HEK293 (cell line): ENCODE data around the gene HS3ST3A1.

ENCODE experiments used
- CTCF ChIA-PET: fragments of 350-600 bp; formaldehyde crosslinking; extraction: SDS; loops from one replicate; lab custom pipeline; 2021; ENCODE audit warnings: antibody characterized with exemption; lab: Yijun Ruan, JAX
- POLR2A ChIA-PET: fragments of 300-600 bp; formaldehyde crosslinking; extraction: SDS; loops from one replicate; lab custom pipeline; 2020; ENCODE audit warnings: antibody characterized with exemption, inconsistent platforms; lab: Yijun Ruan, JAX
- H3K27ac ChIP-seq: fragments of 200-500 bp; sonication (Bioruptor generic); 2 replicates; pipeline ENCODE4 v1.5.1; 2014; ENCODE audit warnings: low read depth, low read length, control low read depth, inconsistent platforms; ENCODE audit errors: extremely low read depth
- H3K36me3 ChIP-seq, 2 experiments: fragments of 200-500 bp in 1 of 2; sonication (Bioruptor generic) in 1 of 2; 1 replicate in 1 of 2; 2 replicates in 1 of 2; pipeline ENCODE4 v1.5.1; 2014 to 2017; ENCODE audit warnings: inconsistent platforms in 2 of 2, low read length in 2 of 2; ENCODE audit not compliant: control insufficient read depth in 2 of 2, insufficient read depth in 1 of 2
- H3K4me1 ChIP-seq: fragments of 200-500 bp; sonication (Bioruptor generic); 2 replicates; pipeline ENCODE4 v1.5.1; 2014; ENCODE audit warnings: mild to moderate bottlenecking, low read length, inconsistent platforms; ENCODE audit not compliant: control insufficient read depth, insufficient read depth
- H3K4me3 ChIP-seq: 2 replicates; pipeline ENCODE4 v1.5.1; 2011; ENCODE audit warnings: low read depth, mild to moderate bottlenecking, control low read depth, low read length, moderate library complexity
- H3K9me3 ChIP-seq: fragments of 200-500 bp; sonication (Bioruptor generic); 2 replicates; pipeline ENCODE4 v1.5.1; 2014; ENCODE audit warnings: low read depth, low read length, inconsistent platforms; ENCODE audit not compliant: control insufficient read depth, insufficient read depth
- KLF16 ChIP-seq: fragments of 450-650 bp; formaldehyde crosslinking; IDR thresholded peaks from 2 replicates; pipeline ENCODE4 v1.5.1; 2017; ENCODE audit warnings: missing biosample characterization, missing genetic modification characterization
- KLF7 ChIP-seq: fragments of 450-650 bp; formaldehyde crosslinking; IDR thresholded peaks from 2 replicates; pipeline ENCODE4 v1.5.1; 2016; ENCODE audit warnings: missing biosample characterization, missing genetic modification characterization, borderline replicate concordance
- OSR2 ChIP-seq: fragments of 450-650 bp; formaldehyde crosslinking; IDR thresholded peaks from 2 replicates; pipeline ENCODE4 v1.5.1; 2016; ENCODE audit warnings: missing biosample characterization, missing genetic modification characterization
- SALL2 ChIP-seq: fragments of 450-650 bp; formaldehyde crosslinking; IDR thresholded peaks from 2 replicates; pipeline ENCODE4 v1.5.0; 2017; ENCODE audit warnings: missing biosample characterization, mild to moderate bottlenecking, missing genetic modification characterization, borderline replicate concordance
- YY1 ChIP-seq: fragments of 450-650 bp; formaldehyde crosslinking; IDR thresholded peaks from 2 replicates; pipeline ENCODE4 v1.5.1; 2018; ENCODE audit warnings: missing biosample characterization, missing genetic modification characterization
- ZBTB20 ChIP-seq: fragments of 450-650 bp; formaldehyde crosslinking; IDR thresholded peaks from 2 replicates; pipeline ENCODE4 v1.5.1; 2016; ENCODE audit warnings: missing biosample characterization, missing genetic modification characterization
- ZFP3 ChIP-seq: fragments of 450-650 bp; formaldehyde crosslinking; IDR thresholded peaks from 2 replicates; pipeline ENCODE4 v1.5.1; 2016; ENCODE audit warnings: low read depth, missing biosample characterization, missing genetic modification characterization
- ZFP69B ChIP-seq: fragments of 450-650 bp; formaldehyde crosslinking; IDR thresholded peaks from 2 replicates; pipeline ENCODE4 v1.5.1; 2016; ENCODE audit warnings: missing biosample characterization, missing genetic modification characterization
- ZNF155 ChIP-seq: fragments of 450-650 bp; formaldehyde crosslinking; IDR thresholded peaks from 2 replicates; pipeline ENCODE4 v1.5.1; 2016; ENCODE audit warnings: missing biosample characterization, missing genetic modification characterization
- ZNF211 ChIP-seq: fragments of 450-650 bp; formaldehyde crosslinking; IDR thresholded peaks from 2 replicates; pipeline ENCODE4 v1.5.1; 2016; ENCODE audit warnings: low read depth, missing biosample characterization, missing genetic modification characterization
- ZNF23 ChIP-seq: fragments of 450-650 bp; formaldehyde crosslinking; IDR thresholded peaks from 2 replicates; pipeline ENCODE4 v1.5.1; 2016; ENCODE audit warnings: missing biosample characterization, missing genetic modification characterization, borderline replicate concordance
- ZNF248 ChIP-seq: fragments of 450-650 bp; formaldehyde crosslinking; IDR thresholded peaks from 2 replicates; pipeline ENCODE4 v1.5.1; 2017; ENCODE audit warnings: missing biosample characterization, missing genetic modification characterization
- ZNF292 ChIP-seq: fragments of 450-650 bp; formaldehyde crosslinking; IDR thresholded peaks from 2 replicates; pipeline ENCODE4 v1.5.1; 2016; ENCODE audit warnings: low read depth, missing biosample characterization, missing genetic modification characterization, borderline replicate concordance
- ZNF391 ChIP-seq: fragments of 450-650 bp; formaldehyde crosslinking; IDR thresholded peaks from 2 replicates; pipeline ENCODE4 v1.5.1; 2016; ENCODE audit warnings: low read depth, missing biosample characterization, missing genetic modification characterization, borderline replicate concordance
- ZNF426 ChIP-seq: fragments of 450-650 bp; formaldehyde crosslinking; IDR thresholded peaks from 2 replicates; pipeline ENCODE4 v1.5.1; 2017; ENCODE audit warnings: missing biosample characterization, missing genetic modification characterization, mild to moderate bottlenecking, inconsistent platforms, moderate library complexity
- ZNF433 ChIP-seq: fragments of 450-650 bp; formaldehyde crosslinking; IDR thresholded peaks from 2 replicates; pipeline ENCODE4 v1.5.1; 2016; ENCODE audit warnings: missing biosample characterization, missing genetic modification characterization, low read depth
- ZNF521 ChIP-seq: fragments of 450-650 bp; formaldehyde crosslinking; IDR thresholded peaks from 2 replicates; pipeline ENCODE4 v1.5.1; 2017; ENCODE audit warnings: missing biosample characterization, mild to moderate bottlenecking, missing genetic modification characterization
- ZNF529 ChIP-seq: fragments of 450-650 bp; formaldehyde crosslinking; IDR thresholded peaks from 2 replicates; pipeline ENCODE4 v1.5.1; 2017; ENCODE audit warnings: missing genetic modification characterization, missing biosample characterization; ENCODE audit not compliant: insufficient replicate concordance
- ZNF544 ChIP-seq: fragments of 450-650 bp; formaldehyde crosslinking; IDR thresholded peaks from 2 replicates; pipeline ENCODE4 v1.5.0; 2017; ENCODE audit warnings: missing biosample characterization, missing genetic modification characterization
- ZNF560 ChIP-seq: fragments of 450-650 bp; formaldehyde crosslinking; IDR thresholded peaks from 2 replicates; pipeline ENCODE4 v1.5.1; 2017; ENCODE audit warnings: missing biosample characterization, missing genetic modification characterization, borderline replicate concordance
- ZNF830 ChIP-seq: fragments of 450-650 bp; IDR thresholded peaks from 2 replicates; pipeline ENCODE4 v1.5.0; 2018; ENCODE audit warnings: missing biosample characterization, missing genetic modification characterization, low read depth, mild to moderate bottlenecking, moderate library complexity
- ZSCAN23 ChIP-seq: fragments of 450-650 bp; formaldehyde crosslinking; IDR thresholded peaks from 2 replicates; pipeline ENCODE4 v1.5.1; 2016; ENCODE audit warnings: missing biosample characterization, missing genetic modification characterization
- TF ChIP-seq, protein P1 (sequence below): fragments of 450-650 bp; formaldehyde crosslinking; IDR thresholded peaks from 2 replicates; pipeline ENCODE4 v1.5.0; 2017; ENCODE audit warnings: missing biosample characterization, missing genetic modification characterization, borderline replicate concordance
- TF ChIP-seq, protein P2 (sequence below): fragments of 450-650 bp; formaldehyde crosslinking; IDR thresholded peaks from 2 replicates; pipeline ENCODE4 v1.5.1; 2016; ENCODE audit warnings: missing biosample characterization, missing genetic modification characterization

The HS3ST3A1 gene

DNA sequence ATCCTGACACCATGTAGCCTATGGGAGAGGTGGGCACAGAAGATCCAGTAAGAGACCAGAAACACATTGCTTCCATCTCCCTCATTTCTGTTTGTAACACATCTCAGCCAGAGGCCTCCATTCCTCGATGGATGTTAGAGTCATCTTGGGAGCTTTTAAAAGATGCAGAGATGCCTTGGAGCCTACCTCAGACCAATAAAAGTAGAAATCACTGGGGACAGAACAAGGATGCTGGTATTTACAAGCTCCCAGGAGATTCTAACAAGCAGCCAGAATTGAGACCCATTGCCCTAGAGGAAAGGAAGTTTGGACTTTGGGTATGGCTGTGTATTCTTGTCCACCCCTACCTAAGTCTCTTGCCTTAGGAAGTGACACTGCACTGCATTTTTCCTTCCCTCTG is 40.8 kb downstream of the HS3ST3A1 start (continued):
- TF ChIP-seq ZNF433 (no peak), YY1 (tag by site-specific recombination) (no peak), ZFP69B (tag by site-specific recombination) (no peak), ZNF155 (tag by site-specific recombination) (no peak)

DNA sequence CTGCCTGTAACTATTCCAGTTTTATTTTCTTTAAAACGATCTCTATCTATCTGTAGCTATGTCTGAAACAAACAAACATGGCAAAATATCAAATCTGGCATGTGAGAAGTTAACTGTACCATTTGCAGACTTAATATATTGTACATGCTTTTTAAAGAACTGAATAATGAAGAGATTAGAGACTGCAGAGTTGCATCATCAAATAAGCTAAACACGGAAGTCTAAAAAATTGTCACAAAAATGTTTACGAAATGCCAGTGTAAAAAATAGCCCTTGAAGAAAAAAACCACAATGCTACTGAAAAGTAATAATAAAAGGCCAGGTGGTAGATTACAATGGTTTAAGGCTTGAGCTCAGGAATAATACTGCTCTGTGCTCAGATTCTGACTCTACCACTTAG is 43.1 kb downstream of the HS3ST3A1 start:
- Histone ChIP-seq H3K27ac (no peak overlapping the region), H3K9me3 (no peaks in the 10 kb centered on the region), H3K4me1 (peaks cover 18% of the 10 kb centered on the region)
- CTCF ChIA-PET = interaction anchor here (0.6 to 0.8 kb wide), 2 partner anchors 221 to 699 kb away, joined by 3 to 5 read pairs; no protein-coding TSS in a partner anchor
- TF ChIP-seq ZNF830 (tag by site-specific recombination) = no peak
- TF ChIP-seq ZNF391 (tag by site-specific recombination) = no peak
- TF ChIP-seq KLF7 (tag by site-specific recombination) = no peak
- no peak for TF ChIP-seq ZFP3
- no peak for TF ChIP-seq ZNF211
- TF ChIP-seq ZNF521 = no peak
- TF ChIP-seq, protein P1, sequence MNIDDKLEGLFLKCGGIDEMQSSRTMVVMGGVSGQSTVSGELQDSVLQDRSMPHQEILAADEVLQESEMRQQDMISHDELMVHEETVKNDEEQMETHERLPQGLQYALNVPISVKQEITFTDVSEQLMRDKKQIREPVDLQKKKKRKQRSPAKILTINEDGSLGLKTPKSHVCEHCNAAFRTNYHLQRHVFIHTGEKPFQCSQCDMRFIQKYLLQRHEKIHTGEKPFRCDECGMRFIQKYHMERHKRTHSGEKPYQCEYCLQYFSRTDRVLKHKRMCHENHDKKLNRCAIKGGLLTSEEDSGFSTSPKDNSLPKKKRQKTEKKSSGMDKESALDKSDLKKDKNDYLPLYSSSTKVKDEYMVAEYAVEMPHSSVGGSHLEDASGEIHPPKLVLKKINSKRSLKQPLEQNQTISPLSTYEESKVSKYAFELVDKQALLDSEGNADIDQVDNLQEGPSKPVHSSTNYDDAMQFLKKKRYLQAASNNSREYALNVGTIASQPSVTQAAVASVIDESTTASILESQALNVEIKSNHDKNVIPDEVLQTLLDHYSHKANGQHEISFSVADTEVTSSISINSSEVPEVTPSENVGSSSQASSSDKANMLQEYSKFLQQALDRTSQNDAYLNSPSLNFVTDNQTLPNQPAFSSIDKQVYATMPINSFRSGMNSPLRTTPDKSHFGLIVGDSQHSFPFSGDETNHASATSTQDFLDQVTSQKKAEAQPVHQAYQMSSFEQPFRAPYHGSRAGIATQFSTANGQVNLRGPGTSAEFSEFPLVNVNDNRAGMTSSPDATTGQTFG (tag by site-specific recombination) = no peak
- TF ChIP-seq ZNF560 (tag by site-specific recombination) = no peak
- TF ChIP-seq ZNF426 (tag by site-specific recombination) = no peak
- no peak for TF ChIP-seq KLF16 (tag by site-specific recombination)
- no peak for TF ChIP-seq SALL2
- TF ChIP-seq ZNF544 (tag by site-specific recombination) = no peak
- no peak for TF ChIP-seq ZNF23 (tag by site-specific recombination)
- no peak for TF ChIP-seq ZNF292 (tag by site-specific recombination)
- no peak for TF ChIP-seq ZNF248 (tag by site-specific recombination)
- TF ChIP-seq, all 188 proteins: peak for 0
- no peak overlapping the region for H3K4me3 ChIP-seq
- POLR2A ChIA-PET = interaction anchor here (0.5 kb wide), 1 partner anchor 440 kb away, joined by 3 read pairs; no protein-coding TSS in a partner anchor
- no peaks in the 10 kb centered on the region; a peak in 1 of 3 replicates for H3K36me3 ChIP-seq

DNA sequence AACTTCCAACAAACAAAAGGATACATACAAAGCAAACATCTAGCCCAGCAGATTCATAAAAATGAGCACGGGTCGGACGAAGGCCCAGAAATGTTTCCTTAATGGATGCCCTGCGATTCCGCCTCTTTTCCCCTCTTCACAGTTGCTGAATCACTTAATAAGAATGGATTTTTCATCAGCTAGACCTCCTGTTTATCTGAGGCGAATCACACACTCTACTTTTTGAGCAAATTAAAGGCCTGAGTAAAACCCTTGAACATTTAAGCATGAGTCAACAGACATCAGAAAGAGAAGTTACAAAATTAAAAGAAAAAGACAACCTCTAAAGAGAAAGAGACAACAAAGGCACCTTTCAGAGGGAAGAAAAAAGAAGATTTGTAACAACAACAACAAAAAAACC is 44.7 kb downstream of the HS3ST3A1 start:
- H3K9me3 ChIP-seq = no peaks in the 10 kb centered on the region
- no peak for TF ChIP-seq ZSCAN23 (tag by site-specific recombination)
- no peak overlapping the region for H3K27ac ChIP-seq
- ChIA-PET CTCF (no interaction called here), POLR2A (no interaction called here)
- H3K4me3 ChIP-seq = no peak overlapping the region
- peaks cover 0 to 4% of the 10 kb centered on the region in 2 experiments; a peak in 2 of 3 replicates for H3K36me3 ChIP-seq
- peaks cover 4% of the 10 kb centered on the region for H3K4me1 ChIP-seq

DNA sequence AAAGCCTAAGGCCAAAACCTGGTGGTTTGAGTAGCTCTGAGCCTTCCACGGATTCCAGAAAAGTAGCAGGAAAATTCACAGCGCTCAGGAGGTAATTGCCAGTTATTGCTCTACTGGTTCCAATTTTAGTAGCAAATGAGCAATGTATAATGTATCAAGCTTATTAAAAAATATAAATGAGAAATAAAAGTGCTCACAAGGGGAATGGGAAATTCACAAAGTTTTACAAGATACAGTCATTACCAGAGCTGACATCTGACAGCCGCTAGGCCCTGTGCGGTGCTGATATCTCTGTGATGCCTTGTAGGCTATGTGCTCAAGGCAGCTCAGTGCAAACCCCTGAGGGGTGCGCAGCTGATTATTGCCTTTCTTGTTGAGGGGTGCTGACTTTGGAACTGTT is 47.5 kb downstream of the HS3ST3A1 start:
- 0 out of 2 replicates have a peak, but pooled peaks cover 2% of the 10 kb centered on the region for H3K4me1 ChIP-seq
- peaks cover 0 to 11% of the 10 kb centered on the region in 2 experiments; a peak in 2 of 3 replicates for H3K36me3 ChIP-seq
- TF ChIP-seq OSR2 (tag by site-specific recombination) (no peak), ZBTB20 (tag by site-specific recombination) (no peak), ZNF521 (no peak), ZNF529 (tag by site-specific recombination) (no peak)
- TF ChIP-seq, protein P2, sequence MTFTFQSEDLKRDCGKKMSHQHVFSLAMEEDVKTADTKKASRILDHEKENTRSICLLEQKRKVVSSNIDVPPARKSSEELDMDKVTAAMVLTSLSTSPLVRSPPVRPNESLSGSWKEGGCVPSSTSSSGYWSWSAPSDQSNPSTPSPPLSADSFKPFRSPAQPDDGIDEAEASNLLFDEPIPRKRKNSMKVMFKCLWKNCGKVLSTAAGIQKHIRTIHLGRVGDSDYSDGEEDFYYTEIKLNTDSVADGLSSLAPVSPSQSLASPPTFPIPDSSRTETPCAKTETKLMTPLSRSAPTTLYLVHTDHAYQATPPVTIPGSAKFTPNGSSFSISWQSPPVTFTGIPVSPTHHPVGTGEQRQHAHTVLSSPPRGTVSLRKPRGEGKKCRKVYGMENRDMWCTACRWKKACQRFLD (tag by site-specific recombination) = no peak
- TF ChIP-seq, all 188 proteins: peak for 0
- Histone ChIP-seq H3K27ac (no peak overlapping the region), H3K9me3 (no peaks in the 10 kb centered on the region), H3K4me3 (no peak overlapping the region)
- ChIA-PET CTCF (interaction anchor here (1.2 kb wide), 1 partner anchor 227 kb away, joined by 3 read pairs; no protein-coding TSS in a partner anchor), POLR2A (no interaction called here)
